Fibroblast of peridontal ligament (primary cell): ENCODE measurements around the gene MIXL1.

Experiments
- DNase-seq: peaks from one replicate; pipeline ENCODE4 v3.0.0-alpha.2; 2010; ENCODE audit errors: extremely low read depth

The MIXL1 gene

DNA sequence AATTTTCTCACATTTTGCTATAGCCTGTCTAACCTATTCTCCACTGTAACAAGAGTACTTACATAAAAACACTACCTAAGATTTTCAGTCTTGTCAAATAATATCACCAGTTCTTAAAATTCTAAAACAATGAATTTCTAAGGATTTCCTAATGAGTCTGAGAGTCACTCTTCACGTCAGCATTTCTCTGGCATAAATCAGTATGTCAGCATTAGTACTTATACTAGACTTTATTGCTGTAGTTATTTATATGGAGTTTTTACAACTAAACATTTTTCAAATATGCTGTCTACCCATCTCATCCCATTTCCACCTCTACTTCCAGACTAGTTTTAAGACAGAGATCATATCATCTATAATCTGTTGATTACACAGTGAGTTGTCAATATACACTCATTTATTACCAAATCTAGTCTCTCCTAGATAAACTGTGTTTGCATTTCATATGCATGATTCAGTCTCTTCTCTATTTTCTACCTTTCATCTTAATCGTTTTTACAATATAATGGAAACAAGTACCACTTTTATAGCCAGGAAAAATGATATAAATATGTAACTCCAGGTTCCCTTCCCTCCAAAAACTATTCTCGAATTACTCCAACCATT is 52.7 kb downstream of the MIXL1 start:
- DNase-seq: no peak
